UCSD-AML1 (cell line): ENCODE results near the gene SPECC1.
"Not testable (repeated sequence)": the region's sequence is repeated elsewhere in the genome, so short reads cannot be mapped to it uniquely, and the experiment has no call there.

Source experiments
- DNase-seq: peaks from one replicate; lab custom pipeline; 2025; ENCODE audit not compliant: unreplicated experiment; lab: John Stamatoyannopoulos, UW

The SPECC1 gene

GRCh38 chr17:20009302-20010098, at the start of gene SPECC1:
Gene SPECC1, plus strand, starts transcription at chr17:20009359. Its CDS starts 87,293 bp downstream, at chr17:20096652.
- DNase-seq: peak; percentile 89

DNA sequence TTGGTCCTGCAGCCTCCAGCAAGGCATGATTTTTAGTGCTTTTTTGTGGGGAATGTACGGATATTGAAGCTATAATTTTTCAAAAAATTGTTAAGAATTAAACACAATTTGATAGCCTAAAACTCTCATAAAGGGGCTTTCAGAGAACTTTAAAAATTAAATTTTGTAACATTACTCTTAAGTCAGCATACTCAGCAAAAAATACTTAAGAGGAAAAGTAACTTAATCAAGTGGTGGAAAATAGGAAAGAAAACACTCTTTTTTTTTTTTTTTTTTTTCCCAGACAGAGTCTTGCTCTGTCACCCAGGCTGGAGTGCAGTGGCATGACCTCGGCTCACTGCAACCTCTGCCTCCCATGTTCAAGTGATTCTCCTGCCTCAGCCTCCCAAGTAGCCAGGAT, 46.2 kb upstream of the SPECC1 start:
- not testable (repeated sequence) for DNase-seq

DNA sequence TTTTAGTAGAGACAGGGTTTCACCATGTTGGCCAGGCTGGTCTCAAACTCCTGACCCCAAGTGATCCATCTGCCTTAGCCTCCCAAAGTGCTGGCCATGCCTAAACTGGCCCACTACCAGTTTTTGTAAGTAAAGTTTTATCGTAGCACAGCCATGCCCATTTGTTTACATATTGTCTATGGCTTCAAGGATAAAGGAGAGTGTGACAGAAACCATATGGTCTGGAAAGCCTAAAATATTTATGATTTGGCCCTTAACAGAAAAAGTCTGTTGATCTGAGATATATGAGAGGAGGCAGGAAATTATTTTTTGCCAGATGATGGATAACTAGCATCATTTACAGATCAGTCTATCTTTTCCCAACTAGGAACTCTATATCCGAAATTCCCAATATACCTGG, 36.0 kb upstream of the SPECC1 start:
- DNase-seq: no peak

GRCh38 chr17:19975601-19976000, 33.6 kb upstream of the SPECC1 start:
- no peak for DNase-seq

DNA sequence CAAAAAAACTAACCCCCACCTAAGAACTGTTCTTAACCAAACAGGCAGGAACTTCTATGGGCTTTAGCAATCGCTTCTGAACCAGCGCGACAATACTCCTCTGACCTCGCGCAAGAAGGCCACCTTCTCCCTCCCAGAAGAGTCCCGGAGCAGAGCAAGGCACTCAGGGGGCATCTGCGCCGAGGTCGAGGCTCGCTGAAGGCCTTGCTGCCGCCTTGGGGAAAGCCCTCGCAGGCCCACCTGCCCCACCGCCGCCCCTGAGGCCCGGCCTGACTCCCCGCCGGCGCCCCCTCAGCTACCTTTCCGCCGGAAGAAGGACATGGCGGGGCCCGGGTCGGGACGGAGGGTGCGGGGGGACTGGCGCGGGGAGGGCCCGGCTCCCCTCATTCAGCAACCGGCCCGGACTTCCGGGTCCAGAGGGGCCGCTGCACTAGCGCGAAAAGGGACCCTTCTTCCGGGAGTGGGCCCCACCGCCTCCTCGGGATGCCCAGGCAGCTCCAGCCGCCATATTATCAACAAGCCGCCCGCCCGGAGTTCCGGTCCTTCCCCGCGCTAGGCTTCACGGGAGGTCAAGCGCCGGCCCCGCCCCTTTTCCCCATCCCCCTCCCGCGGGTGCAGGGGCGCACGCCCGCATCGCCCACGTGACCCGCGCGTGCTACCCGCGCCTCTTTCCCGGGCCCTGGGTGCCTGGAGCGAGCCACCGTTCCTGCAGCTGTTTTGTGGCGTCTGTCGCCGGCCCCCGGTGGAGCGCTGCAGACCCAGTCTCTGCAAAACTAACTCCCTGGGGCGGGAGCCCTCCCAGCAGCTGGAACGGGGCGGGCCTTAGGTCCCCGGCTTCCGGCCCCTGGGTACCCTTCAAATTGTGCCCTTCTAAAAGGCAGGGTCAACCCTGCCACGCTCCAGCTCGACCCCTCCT, 31.6 kb upstream of the SPECC1 start, which contains the start of gene AKAP10:
AKAP10 (minus strand) TSS at position 536 of the 916 bp plus-strand sequence; CDS start at position 387, 149 bp downstream.
- peak; percentile 94 for DNase-seq

DNA sequence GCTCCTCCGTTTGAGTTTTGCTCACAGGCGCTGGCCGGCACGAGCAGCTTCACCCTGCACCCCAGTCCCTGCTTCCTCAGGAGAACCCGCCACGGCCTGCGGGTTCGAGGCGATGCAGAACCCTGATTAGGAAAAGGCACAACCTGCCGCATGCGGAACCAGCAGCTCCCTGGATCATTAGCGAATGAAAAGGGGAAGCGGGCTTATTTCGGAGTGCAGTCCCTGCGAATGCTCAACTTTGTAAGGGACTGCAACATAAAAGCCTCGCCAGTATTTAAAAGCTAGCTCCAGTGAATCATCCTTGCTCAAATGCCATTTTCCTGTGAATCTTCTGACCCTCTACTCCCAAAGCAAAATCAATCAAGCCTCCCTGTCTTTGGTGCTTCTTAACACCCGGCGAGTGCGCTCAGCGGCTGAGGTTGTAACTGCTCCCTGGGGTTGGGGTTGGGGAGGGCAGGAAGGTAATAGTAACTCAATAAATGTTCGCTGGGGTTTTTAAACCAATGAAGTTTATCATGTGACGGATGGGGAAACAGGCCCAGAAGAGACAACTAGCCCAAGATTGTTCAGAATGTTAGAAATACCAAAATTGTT, 30.9 kb upstream of the SPECC1 start:
- DNase-seq: no peak

- no peak for DNase-seq
Observed at GRCh38 chr17:19978805-19979211, 30.4 kb upstream of the SPECC1 start.

GRCh38 chr17:19979917-19980770, 29.0 kb upstream of the SPECC1 start:
- DNase-seq: peak; percentile 26

DNA sequence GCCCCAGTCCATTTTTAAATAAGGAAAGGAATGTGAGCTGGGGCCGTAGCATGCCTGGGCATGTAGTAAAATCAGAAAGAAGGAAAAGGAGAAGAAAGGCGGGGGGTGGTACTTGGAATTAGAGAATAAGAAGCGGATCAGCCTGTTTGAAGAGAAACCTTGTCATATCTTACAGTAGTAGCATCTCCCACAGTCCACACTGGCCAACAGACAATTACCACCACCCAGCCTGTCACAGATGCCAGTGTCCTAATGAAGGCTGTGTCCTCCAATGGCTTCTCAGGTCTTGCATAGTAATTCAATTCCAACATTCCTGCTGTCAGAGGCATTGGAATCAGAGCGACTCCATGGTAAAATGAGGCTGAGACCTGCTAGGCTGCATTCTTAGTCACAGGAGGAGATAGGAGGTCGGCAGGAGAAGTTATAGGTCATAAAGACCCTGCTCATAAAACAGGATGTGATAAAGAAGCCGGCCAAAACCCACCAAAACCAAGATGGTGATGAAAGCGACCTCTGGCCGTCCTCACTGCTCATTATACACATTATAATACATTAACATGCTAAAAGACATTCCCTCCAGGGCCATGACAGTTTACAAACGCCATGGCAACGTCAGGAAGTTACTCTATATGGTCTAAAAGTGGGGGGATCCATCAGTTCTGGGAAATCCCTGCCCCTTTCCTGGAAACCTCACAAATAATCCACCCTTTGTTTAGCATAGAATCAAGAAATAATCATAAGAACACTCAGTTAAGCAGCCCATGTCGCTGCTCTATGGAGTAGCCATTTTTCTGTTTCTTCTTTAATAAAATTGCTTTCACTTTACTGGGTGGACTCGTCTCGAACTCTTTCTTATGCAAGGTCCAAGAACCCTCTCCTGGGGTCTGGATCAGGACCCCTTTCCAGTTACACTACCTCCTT, 22.0 kb upstream of the SPECC1 start:
- no peak for DNase-seq

- no peak for DNase-seq
Observed at GRCh38 chr17:19987897-19988296, 21.3 kb upstream of the SPECC1 start.

DNA sequence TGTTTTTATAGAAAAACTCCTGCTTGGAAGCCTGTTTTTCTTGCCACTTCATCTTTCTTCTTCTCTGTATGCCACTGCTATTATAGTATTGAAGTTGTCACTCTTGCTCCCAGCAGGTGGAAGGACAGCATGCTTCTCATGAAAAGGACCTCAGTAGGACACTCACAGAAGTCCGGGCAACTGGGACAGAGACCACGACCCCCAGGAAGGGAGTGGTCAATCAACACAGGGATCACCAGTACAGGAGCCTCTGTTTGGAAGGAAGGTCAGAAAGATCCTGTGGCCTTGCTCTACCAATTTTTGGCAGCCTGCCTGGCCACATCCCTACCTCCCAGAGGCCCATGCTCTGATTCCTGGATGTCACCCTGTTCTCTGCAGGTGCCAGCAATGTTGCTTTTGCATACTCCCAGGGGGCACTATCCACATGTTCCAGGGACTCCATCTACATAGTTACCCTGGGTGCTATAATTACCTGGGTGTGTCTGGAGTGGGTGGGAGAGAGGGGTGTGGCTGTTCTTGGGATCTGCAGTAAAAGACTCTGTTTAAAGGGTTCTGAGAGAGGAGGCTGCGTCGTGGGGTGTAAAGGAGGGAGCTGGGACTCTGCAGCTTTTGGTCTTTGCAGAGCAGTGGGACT, 17.8 kb upstream of the SPECC1 start:
- no peak for DNase-seq

DNA sequence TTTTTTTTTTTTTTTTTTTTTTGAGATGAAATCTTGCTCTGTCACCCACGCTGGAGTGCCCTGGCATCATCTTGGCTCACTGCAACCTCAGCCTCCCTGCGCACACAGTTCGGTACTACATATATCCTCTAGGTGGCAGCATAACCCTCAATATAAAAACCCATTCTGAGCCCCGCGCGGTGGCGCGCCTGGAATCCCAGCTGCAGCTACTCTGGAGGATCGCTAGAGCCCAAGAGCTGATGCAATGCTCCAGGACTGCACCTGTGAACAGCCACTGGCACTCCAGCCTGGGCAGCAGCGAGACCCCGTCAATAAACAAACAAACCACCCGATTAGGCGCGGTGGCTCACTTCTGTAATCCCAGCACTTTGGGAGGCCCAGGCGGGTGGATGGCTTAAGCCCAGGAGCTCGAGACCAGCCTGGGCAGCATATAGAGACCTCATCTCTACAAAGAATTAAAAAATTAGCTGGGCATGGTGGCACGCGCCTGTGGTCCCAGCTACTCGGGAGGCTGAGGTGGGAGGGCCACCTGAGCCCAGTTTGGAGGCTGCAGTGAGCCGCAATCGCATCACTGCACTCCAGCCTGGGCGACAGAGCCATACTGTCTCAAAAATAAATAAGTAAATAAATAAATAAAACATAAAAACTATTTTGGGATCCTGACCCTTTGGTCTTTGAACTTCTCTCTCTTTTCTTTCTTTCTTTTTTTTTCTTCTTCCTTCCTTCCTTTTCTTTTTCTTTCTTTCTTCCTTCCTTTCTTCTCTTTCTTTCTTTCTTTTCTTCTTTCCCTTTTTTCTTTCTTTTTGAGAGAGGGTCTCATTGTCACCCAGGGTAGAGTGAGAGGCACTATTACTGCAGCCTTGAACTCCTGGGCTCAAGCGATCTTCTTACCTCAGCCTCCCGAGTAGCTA, 16.1 kb upstream of the SPECC1 start:
- peak; percentile 85 for DNase-seq

GRCh38 chr17:19996086-19996485, 13.1 kb upstream of the SPECC1 start:
- DNase-seq: no peak

DNA sequence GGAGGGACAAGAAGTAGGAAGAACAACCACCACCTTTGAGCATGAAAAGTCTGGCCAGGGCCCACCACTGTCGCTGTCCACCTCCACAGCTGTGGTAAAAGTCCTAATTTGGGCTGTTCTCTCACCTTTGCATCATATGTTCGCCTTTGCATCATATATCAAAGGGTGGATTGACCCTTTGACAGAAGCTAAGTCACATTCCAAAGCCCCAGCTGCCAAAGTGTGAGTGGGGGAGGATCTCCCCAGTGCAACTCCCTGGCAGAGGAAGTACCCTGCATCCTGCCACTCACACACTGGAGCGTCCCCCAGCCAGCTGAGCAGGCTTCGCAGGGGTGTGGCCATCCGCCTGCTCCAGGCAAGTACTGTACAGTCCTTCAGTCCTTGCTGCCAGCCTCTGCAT, 12.7 kb upstream of the SPECC1 start:
- peak; percentile 66 for DNase-seq

DNA sequence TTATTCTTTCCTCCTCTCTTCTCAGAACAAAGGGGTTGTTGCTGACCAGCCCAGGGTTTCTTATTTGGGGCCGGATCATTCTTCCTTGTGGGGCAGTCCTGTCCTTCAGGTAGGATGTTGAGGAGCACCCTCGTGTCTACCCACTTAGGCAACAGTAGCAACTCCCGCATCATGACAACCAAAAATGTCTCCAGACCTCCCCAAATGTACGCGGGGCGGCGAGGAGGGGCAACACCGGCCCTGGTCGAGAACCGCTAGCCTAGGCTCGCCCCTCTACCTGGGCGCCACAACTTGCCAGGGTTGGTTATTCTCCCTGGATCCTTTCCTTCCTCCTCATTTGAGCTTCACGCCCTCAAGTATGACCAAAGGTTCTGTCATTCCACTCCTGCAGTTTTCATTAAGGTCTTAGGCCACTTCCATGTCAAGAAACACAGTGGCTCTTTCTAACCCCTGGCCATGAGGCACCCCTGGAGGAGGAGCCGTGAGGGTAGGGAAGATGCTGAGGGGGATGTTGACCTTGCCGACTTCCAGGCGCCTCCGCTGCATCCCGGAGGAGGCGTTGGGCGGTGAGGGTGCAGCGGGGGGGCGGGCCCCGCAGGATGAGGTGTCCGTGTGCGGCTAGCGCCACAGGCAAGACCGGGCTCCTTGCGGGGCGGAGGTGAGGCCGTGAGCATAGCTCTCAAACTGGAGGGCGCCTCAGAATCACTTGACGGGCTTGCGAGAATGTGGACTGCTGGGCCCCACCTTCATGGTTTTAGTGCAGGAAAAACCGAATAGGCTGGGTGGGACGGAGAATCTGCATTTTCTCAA, 712 bp upstream of the SPECC1 start:
- DNase-seq: peak; percentile 57

- no peak for DNase-seq
Observed at GRCh38 chr17:20009052-20009301, 182 bp upstream of the SPECC1 start.

DNA sequence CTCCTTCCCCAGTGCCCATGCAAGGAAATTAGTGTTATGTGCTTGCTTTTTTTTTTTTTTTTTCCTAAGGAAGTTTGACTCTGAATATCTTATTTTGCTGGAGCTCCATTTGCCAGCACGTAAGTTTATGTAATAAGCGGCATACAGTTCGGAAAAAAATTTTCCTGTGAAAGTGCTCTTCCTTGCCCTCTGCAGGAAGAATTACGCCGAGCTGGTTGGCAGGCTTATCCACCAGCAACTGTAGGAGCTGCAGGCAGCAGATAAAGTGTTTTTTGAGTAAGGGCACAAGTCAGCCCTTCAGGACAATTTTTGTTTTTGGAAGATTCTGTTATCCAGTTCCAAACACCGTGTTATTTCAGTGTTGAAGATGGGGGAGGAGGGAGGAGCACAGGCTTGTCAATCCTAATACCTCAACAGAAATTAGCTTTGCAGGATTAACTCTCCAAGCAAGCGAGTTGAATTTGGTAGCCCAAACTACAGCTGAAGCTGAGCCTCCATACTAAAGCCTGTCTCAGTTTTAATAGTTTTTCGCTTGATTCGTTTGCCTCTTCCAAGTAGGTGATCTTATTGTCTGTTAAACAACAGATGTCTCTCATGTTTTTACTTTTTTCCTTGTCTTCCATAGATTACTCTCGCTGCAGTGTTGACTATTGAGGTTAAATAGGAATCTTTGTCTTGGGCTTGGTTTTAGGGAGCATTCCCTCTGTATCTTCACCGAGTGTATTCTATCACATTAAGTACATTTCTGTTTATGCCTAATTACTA, 1.1 kb downstream of the SPECC1 start:
- peak; percentile 34 for DNase-seq
